ENCODE results near the gene ZBED1.

DNA sequence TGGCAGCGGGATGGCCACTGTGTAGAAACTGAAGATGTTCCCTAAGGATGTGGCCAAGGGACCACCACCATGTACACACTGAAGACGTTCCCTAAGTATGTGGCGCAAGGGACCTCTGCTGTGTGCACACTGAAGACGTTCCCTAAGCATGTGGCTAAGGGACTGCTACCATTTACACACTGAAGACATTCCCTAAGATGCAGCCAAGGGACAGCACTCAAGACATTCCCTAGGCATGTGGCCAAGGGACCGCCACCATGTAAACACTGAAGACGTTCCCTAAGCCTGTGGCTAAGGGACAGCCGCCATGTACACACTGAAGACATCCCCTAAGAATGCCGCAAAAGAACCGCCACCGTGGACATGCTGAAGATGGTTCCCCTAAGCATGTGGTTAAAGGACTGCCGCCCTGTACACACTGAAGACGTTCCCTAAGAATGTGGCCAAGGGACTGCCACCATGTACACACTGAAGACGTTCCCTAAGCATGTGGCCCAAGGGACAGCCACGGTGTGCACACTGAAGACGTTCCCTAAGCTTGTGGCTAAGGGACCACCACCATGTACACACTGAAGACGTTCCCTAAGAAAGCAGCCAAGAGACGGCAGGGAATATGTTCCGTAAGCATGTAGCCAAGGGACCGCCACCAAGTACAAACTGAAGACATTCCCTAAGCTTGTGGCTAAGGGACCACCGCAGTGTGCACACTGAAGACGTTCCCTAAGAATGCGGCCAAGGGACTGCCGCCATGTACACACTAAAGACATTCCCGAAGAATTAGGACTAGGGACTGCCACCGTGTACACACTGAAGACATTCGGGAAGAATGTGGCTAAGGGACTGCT is 43.3 kb downstream of the ZBED1 start:
- TF ChIP-seq, protein P1, sequence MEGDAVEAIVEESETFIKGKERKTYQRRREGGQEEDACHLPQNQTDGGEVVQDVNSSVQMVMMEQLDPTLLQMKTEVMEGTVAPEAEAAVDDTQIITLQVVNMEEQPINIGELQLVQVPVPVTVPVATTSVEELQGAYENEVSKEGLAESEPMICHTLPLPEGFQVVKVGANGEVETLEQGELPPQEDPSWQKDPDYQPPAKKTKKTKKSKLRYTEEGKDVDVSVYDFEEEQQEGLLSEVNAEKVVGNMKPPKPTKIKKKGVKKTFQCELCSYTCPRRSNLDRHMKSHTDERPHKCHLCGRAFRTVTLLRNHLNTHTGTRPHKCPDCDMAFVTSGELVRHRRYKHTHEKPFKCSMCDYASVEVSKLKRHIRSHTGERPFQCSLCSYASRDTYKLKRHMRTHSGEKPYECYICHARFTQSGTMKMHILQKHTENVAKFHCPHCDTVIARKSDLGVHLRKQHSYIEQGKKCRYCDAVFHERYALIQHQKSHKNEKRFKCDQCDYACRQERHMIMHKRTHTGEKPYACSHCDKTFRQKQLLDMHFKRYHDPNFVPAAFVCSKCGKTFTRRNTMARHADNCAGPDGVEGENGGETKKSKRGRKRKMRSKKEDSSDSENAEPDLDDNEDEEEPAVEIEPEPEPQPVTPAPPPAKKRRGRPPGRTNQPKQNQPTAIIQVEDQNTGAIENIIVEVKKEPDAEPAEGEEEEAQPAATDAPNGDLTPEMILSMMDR (IDR thresholded peaks at IDR 0.05; ENCODE audit: poor library complexity, severe bottlenecking), result no peak
- TF ChIP-seq REST (IDR thresholded peaks at IDR 0.05; ENCODE audit: borderline replicate concordance) (no peak), TAF1 (IDR thresholded peaks at IDR 0.05; ENCODE audit: low read depth) (no peak), RAD21 (conservative IDR thresholded peaks at IDR 0.05) (no peak), POLR2AphosphoS5 (IDR thresholded peaks at IDR 0.05) (no peak), EZH2 (IDR thresholded peaks at IDR 0.05; ENCODE audit: borderline replicate concordance, insufficient read depth, low read length, poor library complexity, severe bottlenecking) (no peak), EP300 (conservative IDR thresholded peaks at IDR 0.05; ENCODE audit: poor library complexity, severe bottlenecking) (no peak), SMC3 (conservative IDR thresholded peaks at IDR 0.05; ENCODE audit: poor library complexity) (no peak)

Data from neural cell (in vitro differentiated cells).